Heart right ventricle (tissue), 16 donors: ENCODE data around the gene SLC25A38. TPM values are rescaled to one million over a fixed set of nuclear protein-coding genes. Genes with fewer than 3 reads are reported as not detected.
"Not testable (repeated sequence)": the region's sequence is repeated elsewhere in the genome, so short reads cannot be mapped to it uniquely, and the experiment has no call there.

Source experiments
- ATAC-seq, 8 donors: fragments of 200-7000 bp; cut with Tn5 transposase; one replicate each; pipeline ENCODE4 v1.9.1; 2020; ENCODE audit warnings: mild to moderate bottlenecking in 8 of 8, moderate library complexity in 8 of 8, moderate number of reproducible peaks in 1 of 8
- DNase-seq, 2 donors: peaks; one replicate each; pipeline ENCODE4 v3.0.0-alpha.2; 2020
- H3K27ac ChIP-seq, 10 donors: fragments of 200-600 bp; sonication (generic) in 2 of 10; one replicate each; pipeline versions ENCODE4 v1.5.0 to v1.8.0; 2020 to 2022; ENCODE audit warnings: mild to moderate bottlenecking in 3 of 10
- H3K27me3 ChIP-seq, 7 donors: fragments of 200-600 bp; one replicate each; pipeline ENCODE4 v1.8.0; 2021 to 2022; ENCODE audit warnings: mild to moderate bottlenecking in 2 of 7
- H3K36me3 ChIP-seq, 9 donors: fragments of 200-600 bp; sonication (generic) in 1 of 9; one replicate each; pipeline versions ENCODE4 v1.5.0 to v1.8.0; 2020 to 2022; ENCODE audit warnings: mild to moderate bottlenecking in 2 of 9
- H3K4me1 ChIP-seq, 9 donors: fragments of 200-600 bp; sonication (generic) in 1 of 9; one replicate each; pipeline versions ENCODE4 v1.5.0 to v1.8.0; 2020 to 2022; ENCODE audit warnings: mild to moderate bottlenecking in 4 of 9
- H3K4me3 ChIP-seq, 10 donors: fragments of 200-600 bp; sonication (generic) in 2 of 10; one replicate each; pipeline versions ENCODE4 v1.5.0 to v1.8.0; 2020 to 2022; ENCODE audit warnings: mild to moderate bottlenecking in 7 of 10, moderate library complexity in 2 of 10
- H3K9me3 ChIP-seq, 11 donors: fragments of 200-600 bp in 10 of 11; sonication (generic) in 2 of 11; one replicate each; pipeline versions ENCODE4 v1.5.0 to v1.8.0; 2013 to 2022; ENCODE audit warnings: mild to moderate bottlenecking in 2 of 11, control low read depth in 1 of 11, moderate library complexity in 1 of 11
- CTCF ChIP-seq, 9 donors: fragments of 200-600 bp; sonication (generic) in 2 of 9; IDR thresholded peaks; one replicate each; pipeline versions ENCODE4 v1.5.0 to v1.8.0; 2021 to 2022; ENCODE audit warnings: antibody characterized with exemption in 9 of 9, mild to moderate bottlenecking in 5 of 9, moderate library complexity in 1 of 9
- WGBS, 2 donors: extraction: QIAGEN DNeasy Blood & Tissue Kit; methylation state at CpG; one replicate each; pipeline ENCODE4 v1.1.7; 2013; ENCODE audit warnings: inconsistent platforms in 1 of 2; 5-methylcytosine and 5-hydroxymethylcytosine counted together
- intact Hi-C, 10 donors: fragments of 100-400 bp; cut with DNase I; formaldehyde crosslinking; loops; one replicate each; pipeline versions ENCODE4 v1.11.1 to v1.14.2; 2022
- polyA plus RNA-seq, 2 donors: library from polyadenylated mRNA; stranded (reverse); fragments of 200-250 nt; gene quantifications; one replicate each; pipeline ENCODE4 v1.2.3, GENCODE V29; 2013
- total RNA-seq, 10 donors: library from RNA; stranded (reverse); fragmentation: NEBNext Ultra II Directional in 3 of 10; extraction: Animal tissue kit (Norgen Biotek cat#: 25700) in 3 of 10; gene quantifications; one replicate each; pipeline versions ENCODE4 v1.2.1 to v1.2.4, GENCODE V29; 2021 to 2023
- donor health status: Arrhythmogenic right ventricular cardiomyopathy.
- donor health status: ischemic (EF 13 %, LVEDD 7.1; RV severe dilation, severe dysfunction).
- donor health status: healthy with polysubstance abuse.
- donor health status: DM: no; HTN: yes; CAD: no.
- donor health status: DM: no; HTN: no; CAD: no.
- donor health status: ischemic (EF 25% LVEDD 6.9; RV normal size, moderate dysfunction).
- donor health status: ischemic (EF 25% LVEDD 5.7; RV mildly dilated, moderate dysfunction).
- donor health status: healthy.
- donor health status: DM: yes; HTN: yes; CAD: no.
- donor health status: Ischemic cardiomyopathy.
- donor health status: ischemic (EF 35%, LVEDD 5.7; RV mildly dilated, moderate dysfunction).
- donor health status: nonischemic (EF 11% LVEDD 7.7; RV severe dilation, severe dysfunction).
- donor health status: DM: yes; HTN: yes; CAD: no.
- donor health status: PGD.
- donor health status: ischemic (EF 29% LVEDD 5.4; RV normal size, mild dysfunction).
- donor health status: nonischemic (EF 23%, LVEDD 6.1; RV moderate dilation, normal function).

The SLC25A38 gene
- total and polyA plus RNA-seq, 12 donors: 9.7 to 25.8 (median 19.2) TPM

GRCh38 chr3:39346785-39347585 is 36.2 kb upstream of the SLC25A38 start:
- ATAC-seq (no peak), DNase-seq (no peak)
- no peaks in the 10 kb centered on the region for H3K4me1 ChIP-seq
- WGBS, 2 donors: 43 to 66% methylated on average over 2 of the region's 2 CpGs
- H3K4me3 ChIP-seq: no peak overlapping the region
- H3K27me3 ChIP-seq: peaks cover 0 to 12% (median 0%) of the 10 kb centered on the region in 7 donors
- intact Hi-C loops: no loop called here
- H3K36me3 ChIP-seq: no peaks in the 10 kb centered on the region
- no peak for TF ChIP-seq CTCF (IDR thresholded peaks at IDR 0.05)
- H3K9me3 ChIP-seq: peaks cover 0 to 2% (median 0%) of the 10 kb centered on the region in 11 donors
- H3K27ac ChIP-seq: no peak overlapping the region

GRCh38 chr3:39347586-39347876 is 35.6 kb upstream of the SLC25A38 start:
- WGBS, 2 donors: 9 to 13% methylated on average over 3 of the region's 3 CpGs
- DNase-seq: no peak
- H3K27ac ChIP-seq: no peak overlapping the region
- H3K36me3 ChIP-seq: no peaks in the 10 kb centered on the region
- H3K27me3 ChIP-seq: peaks cover 0 to 12% (median 0%) of the 10 kb centered on the region in 7 donors
- intact Hi-C loops: no loop called here
- no peak for ATAC-seq
- no peak for TF ChIP-seq CTCF (IDR thresholded peaks at IDR 0.05)
- no peaks in the 10 kb centered on the region for H3K4me1 ChIP-seq
- peaks cover 0 to 2% (median 0%) of the 10 kb centered on the region in 11 donors for H3K9me3 ChIP-seq
- no peak overlapping the region for H3K4me3 ChIP-seq

GRCh38 chr3:39349080-39349479 is 34.1 kb upstream of the SLC25A38 start:
- ATAC-seq: no peak
- intact Hi-C loops: no loop called here
- no peak for TF ChIP-seq CTCF (IDR thresholded peaks at IDR 0.05)
- peaks cover 0 to 13% (median 0%) of the 10 kb centered on the region in 7 donors for H3K27me3 ChIP-seq
- no peaks in the 10 kb centered on the region for H3K4me1 ChIP-seq
- no peak overlapping the region for H3K27ac ChIP-seq
- no peaks in the 10 kb centered on the region for H3K36me3 ChIP-seq
- WGBS, 2 donors: 59 to 87% methylated on average over 3 of the region's 3 CpGs
- DNase-seq: no peak
- peaks cover 0 to 2% (median 0%) of the 10 kb centered on the region in 11 donors for H3K9me3 ChIP-seq
- H3K4me3 ChIP-seq: no peak overlapping the region

- H3K27me3 ChIP-seq: peaks cover 0 to 26% (median 0%) of the 10 kb centered on the region in 7 donors
- 82 to 85% methylated on average over 5 of the region's 5 CpGs for WGBS, 2 donors
- no peak for TF ChIP-seq CTCF (IDR thresholded peaks at IDR 0.05)
- H3K27ac ChIP-seq: no peak overlapping the region
- H3K36me3 ChIP-seq: no peaks in the 10 kb centered on the region
- intact Hi-C loops: no loop called here
- no peak for DNase-seq
- H3K4me3 ChIP-seq: no peak overlapping the region
- H3K4me1 ChIP-seq: no peaks in the 10 kb centered on the region
- no peaks in the 10 kb centered on the region for H3K9me3 ChIP-seq
- no peak for ATAC-seq
Measured at GRCh38 chr3:39350714-39351113, 32.5 kb upstream of the SLC25A38 start.

- H3K27me3 ChIP-seq: peaks cover 0 to 27% (median 0%) of the 10 kb centered on the region in 7 donors
- DNase-seq, H3K36me3 ChIP-seq, H3K4me1 ChIP-seq, ATAC-seq, H3K9me3 ChIP-seq, H3K4me3 ChIP-seq, H3K27ac ChIP-seq, intact Hi-C loops: not testable (repeated sequence)
- 75 to 78% methylated on average over 2 of the region's 2 CpGs for WGBS, 2 donors
Measured at GRCh38 chr3:39351134-39351533, 32.0 kb upstream of the SLC25A38 start.

GRCh38 chr3:39353168-39353927 is 29.8 kb upstream of the SLC25A38 start:
- H3K4me1 ChIP-seq, ATAC-seq, H3K9me3 ChIP-seq, DNase-seq, H3K27ac ChIP-seq, H3K4me3 ChIP-seq, intact Hi-C loops, H3K36me3 ChIP-seq: not testable (repeated sequence)
- 67 to 73% methylated on average over 3 of the region's 3 CpGs for WGBS, 2 donors
- H3K27me3 ChIP-seq: peaks cover 0 to 30% (median 0%) of the 10 kb centered on the region in 7 donors
